GM13977 (cell line): ENCODE data around the gene R3HDM4.

ENCODE experiments used
- DNase-seq: peaks from one replicate; pipeline ENCODE4 v3.0.0; 2012; ENCODE audit warnings: low spot score
- in situ Hi-C: fragments of 300-500 bp; cut with MboI; formaldehyde crosslinking; loops from one replicate; pipeline ENCODE4 v1.12.0; 2022; ENCODE audit warnings: low sequenced_read_pairs, low pct_unique_long_range_greater_than_20kb, mixed read lengths, inconsistent platforms; ENCODE audit not compliant: unreplicated experiment
- TF ChIP-seq, protein P1 (sequence below): IDR thresholded peaks from 2 replicates; pipeline ENCODE4 v1.5.1; 2012; ENCODE audit warnings: mild to moderate bottlenecking, control low read depth; ENCODE audit not compliant: insufficient read depth; ENCODE audit errors: extremely low read depth, missing control alignments

R3HDM4 gene

DNA sequence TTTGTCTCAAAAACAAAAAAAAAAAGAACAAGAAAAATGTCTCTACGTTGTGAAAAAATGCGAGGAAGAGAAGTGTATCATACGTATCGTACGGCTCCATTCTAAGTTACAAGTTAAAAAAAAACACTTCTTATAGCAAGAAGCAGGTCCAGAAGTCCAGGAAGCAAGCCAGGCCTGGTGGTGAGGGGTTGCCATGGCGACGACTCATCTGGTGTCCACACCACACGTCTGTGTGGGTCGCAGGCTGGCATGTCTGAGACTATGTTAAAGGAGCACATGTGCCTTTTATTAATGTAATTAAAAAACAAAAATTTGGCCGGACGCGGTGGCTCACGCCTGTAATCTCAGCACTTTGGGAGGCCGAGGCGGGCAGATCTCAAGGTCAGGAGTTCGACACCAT, 25.9 kb downstream of the R3HDM4 start:
- DNase-seq, result no peak
- in situ Hi-C loops, result no loop called here
- TF ChIP-seq, protein P1, sequence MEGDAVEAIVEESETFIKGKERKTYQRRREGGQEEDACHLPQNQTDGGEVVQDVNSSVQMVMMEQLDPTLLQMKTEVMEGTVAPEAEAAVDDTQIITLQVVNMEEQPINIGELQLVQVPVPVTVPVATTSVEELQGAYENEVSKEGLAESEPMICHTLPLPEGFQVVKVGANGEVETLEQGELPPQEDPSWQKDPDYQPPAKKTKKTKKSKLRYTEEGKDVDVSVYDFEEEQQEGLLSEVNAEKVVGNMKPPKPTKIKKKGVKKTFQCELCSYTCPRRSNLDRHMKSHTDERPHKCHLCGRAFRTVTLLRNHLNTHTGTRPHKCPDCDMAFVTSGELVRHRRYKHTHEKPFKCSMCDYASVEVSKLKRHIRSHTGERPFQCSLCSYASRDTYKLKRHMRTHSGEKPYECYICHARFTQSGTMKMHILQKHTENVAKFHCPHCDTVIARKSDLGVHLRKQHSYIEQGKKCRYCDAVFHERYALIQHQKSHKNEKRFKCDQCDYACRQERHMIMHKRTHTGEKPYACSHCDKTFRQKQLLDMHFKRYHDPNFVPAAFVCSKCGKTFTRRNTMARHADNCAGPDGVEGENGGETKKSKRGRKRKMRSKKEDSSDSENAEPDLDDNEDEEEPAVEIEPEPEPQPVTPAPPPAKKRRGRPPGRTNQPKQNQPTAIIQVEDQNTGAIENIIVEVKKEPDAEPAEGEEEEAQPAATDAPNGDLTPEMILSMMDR, result no peak

DNA sequence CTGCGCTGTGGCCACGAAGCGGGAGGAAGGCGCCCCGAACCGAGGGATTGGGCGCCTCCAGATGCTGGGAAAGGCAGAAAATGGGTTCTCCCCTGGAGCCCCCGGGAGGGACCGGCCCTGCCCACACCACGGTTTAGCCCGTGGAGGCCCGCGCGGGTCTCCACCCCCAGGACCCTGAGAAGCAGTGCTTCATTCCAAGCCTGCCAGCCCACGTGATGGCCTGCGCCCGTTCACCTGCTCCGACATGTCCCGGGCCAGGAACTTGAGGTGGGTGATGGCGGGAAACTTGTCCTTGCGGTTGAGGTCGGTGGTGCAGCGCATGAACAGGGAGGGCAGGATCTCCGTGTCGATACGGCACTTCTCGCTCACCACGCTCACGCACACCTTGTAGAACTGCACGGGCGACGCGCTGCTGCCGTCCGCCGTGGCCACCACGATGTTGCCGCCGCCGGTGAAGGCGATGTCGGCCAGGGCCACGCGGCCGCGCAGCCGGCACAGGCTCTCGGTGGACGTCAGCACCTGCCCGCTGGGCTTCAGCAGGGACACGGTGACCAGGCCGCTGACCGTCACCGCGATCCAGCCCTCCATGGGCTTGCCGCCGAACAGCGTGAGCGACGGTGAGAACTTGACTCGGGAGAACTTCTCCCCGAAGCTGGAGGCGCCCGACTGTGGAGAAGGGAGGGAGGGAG, 27.3 kb downstream of the R3HDM4 start:
- in situ Hi-C loops, result no loop called here
- no peak for DNase-seq
- TF ChIP-seq, protein P1, result no peak

DNA sequence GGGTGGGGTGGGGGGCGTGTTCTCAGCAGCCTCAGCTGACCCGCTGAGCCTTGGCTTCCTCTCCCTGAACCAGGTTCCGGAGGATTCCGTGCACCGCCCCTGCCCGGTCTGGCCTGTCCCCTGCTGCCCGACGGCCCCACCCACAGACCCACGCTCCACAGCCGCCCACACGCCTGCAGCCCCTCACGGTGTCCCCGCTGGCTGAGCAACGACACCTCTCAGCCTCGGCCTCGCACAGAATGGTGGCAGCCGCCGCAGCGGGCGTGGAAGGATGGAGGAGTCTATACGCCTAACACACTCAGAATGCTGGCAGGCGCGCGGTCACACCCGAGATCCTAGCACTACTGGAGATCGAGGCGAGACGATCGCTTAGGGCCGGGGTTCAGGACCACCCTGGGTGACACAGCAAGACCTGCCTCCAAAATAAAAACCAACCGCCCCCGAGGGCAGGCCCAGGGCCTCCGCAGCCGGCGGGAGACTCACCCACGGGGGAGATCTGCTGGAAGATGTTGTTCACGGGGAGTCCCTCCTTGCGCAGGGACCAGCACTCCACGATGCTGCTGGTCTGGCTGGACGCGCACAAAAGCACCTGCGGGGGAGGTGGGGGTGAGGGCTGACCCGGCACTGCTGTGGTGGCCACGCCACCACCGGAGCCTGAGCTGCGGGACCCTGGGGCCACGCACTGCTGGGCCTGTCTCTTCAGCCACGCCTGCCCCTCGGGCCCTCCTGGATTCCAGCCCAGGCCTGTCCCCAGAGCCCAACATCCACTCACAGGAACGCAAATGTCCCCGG, 28.4 kb downstream of the R3HDM4 start:
- DNase-seq, result no peak
- in situ Hi-C loops, result no loop called here
- TF ChIP-seq, protein P1, result no peak

DNA sequence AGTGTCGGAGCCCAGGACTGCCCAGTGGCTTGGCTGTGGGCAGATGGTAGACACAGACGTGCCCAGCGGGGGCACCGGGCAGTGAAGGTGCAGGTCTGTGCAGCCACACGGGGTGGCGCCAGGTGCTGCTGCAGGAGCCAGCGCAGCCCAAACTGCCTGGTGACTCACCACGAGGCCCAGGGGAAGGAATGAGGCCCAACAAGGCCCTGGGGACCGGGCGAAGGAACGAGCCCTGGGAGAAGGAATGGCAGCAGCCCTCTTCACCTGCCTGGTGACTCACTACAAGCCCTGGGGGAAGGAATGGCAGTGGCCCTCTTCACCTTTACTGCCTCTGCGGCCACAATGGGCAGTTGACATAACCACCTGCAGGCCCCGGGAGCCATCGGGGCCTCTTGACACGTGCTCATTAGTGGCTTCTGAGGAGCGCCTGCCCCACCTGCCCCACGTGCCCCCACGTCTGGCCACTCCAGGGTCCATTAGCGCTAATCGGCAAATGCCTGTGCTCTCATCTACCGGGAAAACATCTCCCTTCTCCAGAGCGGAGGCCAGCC, 29.3 kb downstream of the R3HDM4 start:
- in situ Hi-C loops, result no loop called here
- no peak for DNase-seq
- TF ChIP-seq, protein P1, result no peak

DNA sequence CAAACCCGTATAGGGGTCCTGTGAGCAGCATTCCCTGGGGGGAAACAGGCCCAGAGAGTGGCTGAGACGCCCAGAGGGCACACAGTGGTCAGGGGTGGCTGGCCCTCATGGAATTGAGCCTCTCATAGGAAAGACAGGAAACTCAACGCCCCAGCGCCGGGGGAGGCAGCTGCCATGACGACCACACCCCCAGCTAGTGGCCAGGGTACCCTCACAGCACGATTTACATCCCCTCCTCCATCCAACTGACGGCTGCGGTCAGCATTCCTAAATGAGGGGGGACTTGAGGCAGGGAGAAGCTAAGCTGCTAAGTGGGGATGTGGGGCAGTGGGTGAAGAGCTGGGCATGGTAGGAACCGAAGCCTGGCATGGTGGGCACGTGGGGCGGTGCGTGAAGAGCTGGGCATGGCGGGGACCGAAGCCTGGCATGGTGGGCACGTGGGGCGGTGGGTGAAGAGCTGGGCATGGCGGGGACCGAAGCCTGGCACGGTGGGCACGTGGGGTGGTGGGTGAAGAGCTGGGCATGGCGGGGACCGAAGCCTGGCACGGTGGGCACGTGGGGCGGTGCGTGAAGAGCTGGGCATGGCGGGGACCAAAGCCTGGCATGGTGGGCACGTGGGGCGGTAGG, 30.0 kb downstream of the R3HDM4 start:
- no peak for DNase-seq
- TF ChIP-seq, protein P1, result no peak
- in situ Hi-C loops, result no loop called here

DNA sequence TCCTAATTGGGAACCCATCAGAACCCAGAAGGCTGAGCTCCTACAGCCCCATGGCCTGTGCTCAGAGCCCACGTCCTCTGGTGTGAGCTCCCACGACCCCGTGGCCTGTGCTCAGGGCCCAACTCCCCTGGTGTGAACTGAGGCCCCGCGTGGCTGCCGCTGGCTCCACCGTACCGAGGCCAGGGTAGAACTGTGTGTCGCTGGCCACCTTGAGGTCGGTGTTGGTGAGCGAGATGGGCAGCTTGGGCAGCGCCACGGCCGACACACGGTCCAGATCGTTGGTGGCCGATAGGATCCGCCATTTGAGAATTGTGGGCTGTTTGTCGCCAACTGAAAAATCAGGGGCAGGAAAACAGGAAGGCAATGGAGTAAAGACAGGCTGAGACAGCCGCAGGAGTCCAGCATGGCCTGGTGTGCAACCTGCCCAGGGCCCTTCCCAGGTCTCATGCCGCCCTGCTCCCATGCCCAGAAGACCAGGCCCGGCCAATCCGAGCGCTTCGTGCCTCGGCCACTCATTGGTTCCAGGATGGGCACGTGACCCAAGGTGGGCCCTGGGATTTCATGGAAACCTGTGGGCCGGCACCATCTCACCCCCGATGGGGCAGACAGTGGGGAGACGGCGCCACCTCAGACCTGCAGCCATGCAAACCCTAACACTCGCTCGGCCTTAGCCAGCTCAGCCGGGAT, 31.5 kb downstream of the R3HDM4 start:
- TF ChIP-seq, protein P1, result no peak
- in situ Hi-C loops, result no loop called here
- no peak for DNase-seq
